GM23338 (cell line): ENCODE measurements around the gene NDEL1. TPM values are rescaled to one million over a fixed set of nuclear protein-coding genes. Genes with fewer than 3 reads are reported as not detected.

ENCODE experiments used
- ATAC-seq: fragments of 200-7000 bp; cut with Tn5 transposase; 3 replicates; pipeline ENCODE4 v1.9.1; 2020
- DNase-seq: peaks from one replicate; pipeline ENCODE4 v3.0.0-alpha.2; 2015; ENCODE audit warnings: low spot score
- H2AFZ ChIP-seq: fragments of 200-600 bp; sonication (generic); 2 replicates; pipeline ENCODE4 v1.8.0; 2016; ENCODE audit warnings: antibody characterized with exemption, mild to moderate bottlenecking, moderate library complexity
- H3F3A ChIP-seq: fragments of 200-600 bp; sonication (generic); replicated peaks from 2 replicates; pipeline ENCODE4 v1.8.0; 2017; ENCODE audit warnings: antibody characterized with exemption, mixed run types, low read depth
- H3K27ac ChIP-seq: fragments of 200-600 bp; sonication (generic); 2 replicates; pipeline ENCODE4 v1.6.1; 2016; ENCODE audit warnings: low read depth
- H3K27me3 ChIP-seq: fragments of 200-600 bp; sonication (generic); 2 replicates; pipeline ENCODE4 v1.8.0; 2016; ENCODE audit warnings: mild to moderate bottlenecking, mixed run types, moderate library complexity; ENCODE audit not compliant: insufficient read depth
- H3K36me3 ChIP-seq: fragments of 200-600 bp; sonication (generic); 2 replicates; pipeline ENCODE4 v1.8.0; 2016; ENCODE audit warnings: mild to moderate bottlenecking; ENCODE audit not compliant: insufficient read depth
- H3K4me1 ChIP-seq: fragments of 200-600 bp; sonication (generic); 2 replicates; pipeline ENCODE4 v1.8.0; 2016; ENCODE audit warnings: mild to moderate bottlenecking, moderate library complexity; ENCODE audit not compliant: insufficient read depth
- H3K4me2 ChIP-seq: fragments of 200-600 bp; sonication (generic); 2 replicates; pipeline ENCODE4 v1.7.1; 2017; ENCODE audit warnings: mixed run types
- H3K4me3 ChIP-seq: fragments of 200-600 bp; sonication (generic); 2 replicates; pipeline ENCODE4 v1.6.1; 2016; ENCODE audit warnings: mixed run types
- H3K79me2 ChIP-seq: fragments of 200-600 bp; sonication (generic); replicated peaks from 2 replicates; pipeline ENCODE4 v1.8.0; 2017; ENCODE audit warnings: mild to moderate bottlenecking; ENCODE audit not compliant: insufficient read depth
- H3K9me2 ChIP-seq: fragments of 200-600 bp; sonication (generic); 2 replicates; pipeline ENCODE4 v1.8.0; 2017; ENCODE audit not compliant: insufficient read depth
- H4K20me1 ChIP-seq: fragments of 200-600 bp; sonication (generic); replicated peaks from 2 replicates; pipeline ENCODE4 v1.8.0; 2017; ENCODE audit warnings: mild to moderate bottlenecking; ENCODE audit not compliant: insufficient read depth
- H3K27ac Mint-ChIP-seq: 2 replicates; pipeline ENCODE4 v1.8.0; 2020; ENCODE audit warnings: inconsistent platforms, mild to moderate bottlenecking, moderate library complexity, mixed read lengths
- H3K27me3 Mint-ChIP-seq: 3 replicates; pipeline ENCODE4 v1.8.0; 2022; ENCODE audit warnings: low read depth, mild to moderate bottlenecking, moderate library complexity, mixed read lengths, inconsistent platforms; ENCODE audit not compliant: insufficient read depth, poor library complexity
- H3K36me3 Mint-ChIP-seq: 3 replicates; pipeline ENCODE4 v1.8.0; 2021; ENCODE audit warnings: low read depth, mild to moderate bottlenecking, inconsistent platforms, moderate library complexity, mixed read lengths
- H3K4me1 Mint-ChIP-seq: 3 replicates; pipeline ENCODE4 v1.8.0; 2020; ENCODE audit warnings: mild to moderate bottlenecking, inconsistent platforms, mixed read lengths
- H3K4me3 Mint-ChIP-seq: 3 replicates; pipeline ENCODE4 v1.8.0; 2021; ENCODE audit warnings: moderate library complexity, mild to moderate bottlenecking, inconsistent platforms, mixed read lengths
- H3K9me3 Mint-ChIP-seq: 3 replicates; pipeline ENCODE4 v1.8.0; 2020; ENCODE audit warnings: moderate library complexity, mild to moderate bottlenecking, inconsistent platforms, mixed read lengths
- CREB1 ChIP-seq: fragments of 250-450 bp; sonication (Bioruptor Pico); IDR thresholded peaks from 2 replicates; pipeline ENCODE4 v1.5.0; 2020; ENCODE audit warnings: low read depth, mild to moderate bottlenecking, moderate library complexity
- CTCF ChIP-seq, 2 experiments: fragments of 200-600 bp in 1 of 2; sonication (generic) in 1 of 2; conservative IDR thresholded peaks; 2 replicates each; pipeline versions ENCODE4 v1.5.1 to v1.6.1; 2016 to 2017; ENCODE audit warnings: antibody characterized with exemption in 2 of 2, low read depth in 2 of 2, mild to moderate bottlenecking in 2 of 2, moderate library complexity in 1 of 2
- ETS1 ChIP-seq: IDR thresholded peaks from 2 replicates; pipeline ENCODE4 v1.6.1; 2016; ENCODE audit warnings: antibody characterized with exemption
- EZH2 ChIP-seq: fragments of 200-600 bp; sonication (generic); IDR thresholded peaks from one replicate; pipeline ENCODE4 v1.8.0; 2017; ENCODE audit warnings: antibody characterized with exemption, mild to moderate bottlenecking, low read depth; ENCODE audit not compliant: unreplicated experiment
- EZH2phosphoT487 ChIP-seq: fragments of 200-600 bp; sonication (generic); IDR thresholded peaks from one replicate; pipeline ENCODE4 v1.8.1; 2018; ENCODE audit warnings: antibody characterized with exemption; ENCODE audit not compliant: unreplicated experiment
- JUNB ChIP-seq: IDR thresholded peaks from one replicate; pipeline ENCODE4 v1.6.1; 2016; ENCODE audit warnings: antibody characterized with exemption; ENCODE audit not compliant: unreplicated experiment
- NANOG ChIP-seq: IDR thresholded peaks from 2 replicates; pipeline ENCODE4 v1.6.1; 2016; ENCODE audit warnings: antibody characterized with exemption, borderline replicate concordance
- POLR2AphosphoS5 ChIP-seq: IDR thresholded peaks from 2 replicates; pipeline ENCODE4 v1.6.1; 2016; ENCODE audit warnings: antibody characterized with exemption, low read depth
- STAT1 ChIP-seq: IDR thresholded peaks from one replicate; pipeline ENCODE4 v1.6.1; 2016; ENCODE audit warnings: antibody characterized with exemption; ENCODE audit not compliant: unreplicated experiment
- ZNF114 ChIP-seq: fragments of 250-450 bp; sonication (Bioruptor Pico); IDR thresholded peaks from 2 replicates; pipeline ENCODE4 v1.5.0; 2020; ENCODE audit warnings: mild to moderate bottlenecking, moderate library complexity
- ZNF462 ChIP-seq: fragments of 250-450 bp; sonication (Bioruptor Pico); IDR thresholded peaks from 2 replicates; pipeline ENCODE4 v1.5.0; 2020; ENCODE audit warnings: mild to moderate bottlenecking, moderate library complexity
- polyA plus RNA-seq: library from polyadenylated mRNA; unstranded; fragments of >200 nt; fragmentation: Nextera tagmentation; extraction: Ambion mirVana; gene quantifications from 2 replicates; pipeline ENCODE4 v1.2.1, GENCODE V29; 2016
- total RNA-seq: library from RNA; depleted of rRNA; stranded (reverse); fragments of >200 nt; shearing (Covaris generic); gene quantifications from 2 replicates; pipeline ENCODE4 v1.2.3, GENCODE V29; 2014

The NDEL1 gene
- total and polyA plus RNA-seq, 2 experiments from 2014 or later = 21.2 to 26.0 TPM

- H3K4me2 ChIP-seq = no peak overlapping the region
- Mint-ChIP-seq H3K9me3 (no peaks in the 10 kb centered on the region), H3K4me3 (no peak overlapping the region), H3K4me1 (peaks cover 8% of the 10 kb centered on the region), H3K36me3 (peaks cover 37% of the 10 kb centered on the region), H3K27me3 (peaks cover 2% of the 10 kb centered on the region), H3K27ac (no peak overlapping the region)
- H3K4me1 ChIP-seq = no peaks in the 10 kb centered on the region
- no peak for TF ChIP-seq NANOG
- TF ChIP-seq POLR2AphosphoS5 = no peak
- H2AFZ ChIP-seq = no peak overlapping the region
- H3K79me2 ChIP-seq = peaks cover 2% of the 10 kb centered on the region; the same call in 1 of the 2 replicates
- H3K27ac ChIP-seq = no peak overlapping the region
- H3K9me2 ChIP-seq = no peaks in the 10 kb centered on the region
- no peak for DNase-seq
- ATAC-seq = no peak
- H3K4me3 ChIP-seq = no peak overlapping the region
- no peaks in the 10 kb centered on the region for H3K27me3 ChIP-seq
- no peaks in the 10 kb centered on the region; the same call in 1 of the 2 replicates for H4K20me1 ChIP-seq
- H3F3A ChIP-seq = no peaks in the 10 kb centered on the region
- H3K36me3 ChIP-seq = peaks cover 26% of the 10 kb centered on the region
These were observed 12.6 kb downstream of the NDEL1 start for GRCh38 chr17:8448310-8448709.

- peaks cover 36% of the 10 kb centered on the region for H3K36me3 ChIP-seq
- H3F3A ChIP-seq = no peaks in the 10 kb centered on the region
- no peak for DNase-seq
- TF ChIP-seq STAT1 (no peak), ZNF462 (CRISPR knock-in tag) (no peak), EZH2 (no peak), ZNF114 (CRISPR knock-in tag) (no peak), EZH2phosphoT487 (no peak), CTCF (conservative IDR thresholded peaks at IDR 0.05; ENCODE audit: low read depth in 2 of 2) (no peak), CREB1 (CRISPR knock-in tag) (no peak), JUNB (no peak), ETS1 (no peak)
These were observed 16.4 kb downstream of the NDEL1 start for GRCh38 chr17:8451933-8452614.

More at GRCh38 chr17:8451933-8452614, 16.4 kb downstream of the NDEL1 start:
- peaks cover 52% of the 10 kb centered on the region for H3K36me3 Mint-ChIP-seq
- H3K4me1 ChIP-seq = no peaks in the 10 kb centered on the region
- no peaks in the 10 kb centered on the region for H3K27me3 ChIP-seq
- H3K4me3 ChIP-seq = no peak overlapping the region
- H4K20me1 ChIP-seq = no peaks in the 10 kb centered on the region; the same call in 1 of the 2 replicates
- no peak overlapping the region for H3K27ac Mint-ChIP-seq
- H3K27ac ChIP-seq = no peak overlapping the region
- H3K9me3 Mint-ChIP-seq = no peaks in the 10 kb centered on the region
- H3K27me3 Mint-ChIP-seq = no peaks in the 10 kb centered on the region
- H3K4me1 Mint-ChIP-seq = peaks cover 8% of the 10 kb centered on the region
- no peaks in the 10 kb centered on the region for H3K79me2 ChIP-seq
- no peak overlapping the region for H3K4me2 ChIP-seq
- H3K9me2 ChIP-seq = no peaks in the 10 kb centered on the region
- no peak overlapping the region for H3K4me3 Mint-ChIP-seq
- no peak overlapping the region for H2AFZ ChIP-seq
- ATAC-seq = no peak
